GM12875 (cell line): ENCODE data around the gene DNM3.
"Not testable (repeated sequence)": the region's sequence is repeated elsewhere in the genome, so short reads cannot be mapped to it uniquely, and the experiment has no call there.

Source experiments
- H3K4me3 ChIP-seq: one replicate; pipeline ENCODE4 v1.5.1; 2011; ENCODE audit warnings: low read depth, low read length, control low read depth
- TF ChIP-seq, protein P1 (sequence below): IDR thresholded peaks from 2 replicates; pipeline ENCODE4 v1.5.1; 2011; ENCODE audit warnings: low read depth, mild to moderate bottlenecking, control low read depth, inconsistent platforms, low read length, moderate library complexity, borderline replicate concordance; ENCODE audit not compliant: insufficient read depth

DNM3 gene

DNA sequence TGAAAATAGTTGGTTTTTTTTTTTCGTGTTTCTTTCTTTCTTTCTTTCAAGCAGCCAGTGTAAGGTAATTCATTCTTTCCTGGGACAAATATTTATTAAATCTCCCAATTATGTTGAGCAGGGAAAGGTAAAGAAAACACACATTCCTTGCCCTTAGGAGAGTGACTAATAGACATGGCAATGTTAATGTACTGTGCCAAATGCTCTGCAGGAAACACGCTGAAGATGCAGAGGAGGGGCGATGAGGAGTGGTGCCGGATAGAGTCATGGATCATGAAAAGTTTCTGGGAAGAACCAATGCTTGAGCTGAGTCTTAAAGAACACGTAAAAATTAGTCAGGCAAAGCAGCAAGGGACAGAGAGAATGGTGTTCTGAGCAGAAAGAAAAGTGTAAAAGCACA is 199.2 kb downstream of the DNM3 start:
- H3K4me3 ChIP-seq, result no peak overlapping the region
- TF ChIP-seq, protein P1, sequence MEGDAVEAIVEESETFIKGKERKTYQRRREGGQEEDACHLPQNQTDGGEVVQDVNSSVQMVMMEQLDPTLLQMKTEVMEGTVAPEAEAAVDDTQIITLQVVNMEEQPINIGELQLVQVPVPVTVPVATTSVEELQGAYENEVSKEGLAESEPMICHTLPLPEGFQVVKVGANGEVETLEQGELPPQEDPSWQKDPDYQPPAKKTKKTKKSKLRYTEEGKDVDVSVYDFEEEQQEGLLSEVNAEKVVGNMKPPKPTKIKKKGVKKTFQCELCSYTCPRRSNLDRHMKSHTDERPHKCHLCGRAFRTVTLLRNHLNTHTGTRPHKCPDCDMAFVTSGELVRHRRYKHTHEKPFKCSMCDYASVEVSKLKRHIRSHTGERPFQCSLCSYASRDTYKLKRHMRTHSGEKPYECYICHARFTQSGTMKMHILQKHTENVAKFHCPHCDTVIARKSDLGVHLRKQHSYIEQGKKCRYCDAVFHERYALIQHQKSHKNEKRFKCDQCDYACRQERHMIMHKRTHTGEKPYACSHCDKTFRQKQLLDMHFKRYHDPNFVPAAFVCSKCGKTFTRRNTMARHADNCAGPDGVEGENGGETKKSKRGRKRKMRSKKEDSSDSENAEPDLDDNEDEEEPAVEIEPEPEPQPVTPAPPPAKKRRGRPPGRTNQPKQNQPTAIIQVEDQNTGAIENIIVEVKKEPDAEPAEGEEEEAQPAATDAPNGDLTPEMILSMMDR, result no peak

- TF ChIP-seq, protein P1, result no peak
These were observed 199.8 kb downstream of the DNM3 start for GRCh38 chr1:172041102-172041501.

DNA sequence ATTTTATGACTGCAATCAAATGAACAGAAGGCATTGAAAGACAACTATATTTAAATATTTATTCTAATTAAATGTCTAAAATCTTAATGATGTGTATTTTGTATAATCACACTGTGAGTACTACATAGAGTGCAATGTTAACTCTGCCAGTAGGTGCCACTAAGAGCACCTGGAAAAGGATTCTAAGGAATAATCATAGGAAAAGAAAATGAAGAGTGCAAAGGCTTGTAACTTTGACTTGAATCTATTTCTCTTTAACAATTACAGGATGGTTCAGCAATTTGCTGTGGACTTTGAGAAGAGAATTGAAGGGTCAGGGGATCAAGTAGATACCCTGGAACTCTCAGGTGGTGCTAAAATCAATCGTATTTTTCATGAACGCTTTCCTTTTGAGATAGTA is 200.4 kb downstream of the DNM3 start:
- no peak overlapping the region for H3K4me3 ChIP-seq
- TF ChIP-seq, protein P1, result no peak

More at GRCh38 chr1:172041102-172041501, 199.8 kb downstream of the DNM3 start:
- H3K4me3 ChIP-seq, result no peak overlapping the region

DNA sequence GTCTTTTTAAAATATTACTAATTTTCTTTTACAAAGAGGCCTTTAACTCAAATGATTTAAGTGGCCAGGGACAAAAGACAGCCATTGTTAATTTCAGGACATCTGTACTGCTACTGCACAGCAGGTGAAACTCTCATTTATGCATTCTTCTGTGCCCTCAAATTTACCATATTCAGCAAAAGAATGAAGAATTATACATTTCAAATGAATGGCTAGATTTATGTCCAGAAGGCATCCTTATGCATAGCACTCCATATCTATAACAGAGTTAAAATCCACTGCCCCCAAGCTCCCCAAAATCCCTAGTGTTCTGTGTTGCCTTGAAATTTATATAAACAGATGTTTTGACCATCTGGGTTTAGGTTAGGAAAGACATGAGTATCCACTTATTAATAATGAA is 202.6 kb downstream of the DNM3 start:
- TF ChIP-seq, protein P1, result no peak
- H3K4me3 ChIP-seq, result no peak overlapping the region

GRCh38 chr1:172051898-172052297 is 210.6 kb downstream of the DNM3 start:
- TF ChIP-seq, protein P1, result no peak

GRCh38 chr1:172054172-172054571 is 212.9 kb downstream of the DNM3 start:
- TF ChIP-seq, protein P1, result no peak
- no peak overlapping the region for H3K4me3 ChIP-seq

More at GRCh38 chr1:172051898-172052297, 210.6 kb downstream of the DNM3 start:
- no peak overlapping the region for H3K4me3 ChIP-seq

DNA sequence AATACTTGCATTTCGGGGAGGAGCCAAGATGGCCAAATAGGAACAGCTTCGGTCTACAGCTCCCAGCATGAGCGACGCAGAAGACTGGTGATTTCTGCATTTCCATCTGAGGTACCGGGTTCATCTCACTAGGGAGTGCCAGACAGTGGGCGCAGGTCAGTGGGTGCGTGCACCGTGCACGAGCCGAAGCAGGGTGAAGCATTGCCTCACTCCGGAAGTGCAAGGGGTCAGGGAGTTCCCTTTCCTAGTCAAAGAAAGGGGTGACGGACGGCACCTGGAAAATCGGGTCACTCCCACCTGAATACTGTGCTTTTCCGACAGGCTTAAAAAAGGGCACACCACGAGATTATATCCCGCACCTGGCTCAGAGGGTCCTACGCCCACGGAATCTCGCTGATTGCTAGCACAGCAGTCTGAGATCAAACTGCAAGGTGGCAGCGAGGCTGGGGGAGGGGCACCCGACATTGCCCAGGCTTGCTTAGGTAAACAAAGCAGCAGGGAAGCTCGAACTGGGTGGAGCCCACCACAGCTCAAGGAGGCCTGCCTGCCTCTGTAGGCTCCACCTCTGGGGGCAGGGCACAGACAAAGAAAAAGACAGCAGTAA is 214.6 kb downstream of the DNM3 start:
- not testable (repeated sequence) for H3K4me3 ChIP-seq
